Chondrocyte (in vitro differentiated cells): Measurements from ENCODE around the gene NEGR1. TPM values are rescaled to one million over a fixed set of nuclear protein-coding genes. Genes with fewer than 3 reads are reported as not detected.

Experiments
- DNase-seq: peaks from one replicate; pipeline ENCODE4 v3.0.0; 2021; ENCODE audit warnings: mixed read lengths, low spot score
- H3K27ac Mint-ChIP-seq: one replicate; pipeline ENCODE4 v1.8.0; 2021; ENCODE audit warnings: mild to moderate bottlenecking, moderate library complexity, mixed read lengths; ENCODE audit not compliant: unreplicated experiment
- H3K27me3 Mint-ChIP-seq: 2 replicates; pipeline ENCODE4 v1.8.0; 2021; ENCODE audit warnings: low read depth, mixed read lengths
- H3K36me3 Mint-ChIP-seq: 2 replicates; pipeline ENCODE4 v1.8.0; 2021; ENCODE audit warnings: low read depth, mixed read lengths
- H3K4me1 Mint-ChIP-seq: 2 replicates; pipeline ENCODE4 v1.8.0; 2021; ENCODE audit warnings: low read depth, mild to moderate bottlenecking, mixed read lengths
- H3K4me3 Mint-ChIP-seq: one replicate; pipeline ENCODE4 v1.8.0; 2021; ENCODE audit warnings: mild to moderate bottlenecking, moderate library complexity, mixed read lengths; ENCODE audit not compliant: unreplicated experiment
- H3K9me3 Mint-ChIP-seq: 2 replicates; pipeline ENCODE4 v1.8.0; 2021; ENCODE audit warnings: low read depth, mixed read lengths
- total RNA-seq: library from RNA; stranded (reverse); gene quantifications from 3 replicates; pipeline ENCODE4 v1.2.1, GENCODE V29; 2021
- TF ChIP-seq, protein P1 (sequence below): fragments of 200-600 bp; sonication (generic); IDR thresholded peaks from 2 replicates; pipeline ENCODE4 v1.5.0; 2021; ENCODE audit warnings: antibody characterized with exemption, mild to moderate bottlenecking, moderate library complexity

NEGR1 gene
- total RNA-seq, 1 donor from 2014 or later: 7.7 TPM

- Mint-ChIP-seq H3K9me3 (peaks cover 10% of the 10 kb centered on the region), H3K27me3 (no peaks in the 10 kb centered on the region), H3K36me3 (peaks cover 2% of the 10 kb centered on the region), H3K27ac (no peak overlapping the region), H3K4me3 (no peak overlapping the region), H3K4me1 (no peaks in the 10 kb centered on the region)
- TF ChIP-seq, protein P1, sequence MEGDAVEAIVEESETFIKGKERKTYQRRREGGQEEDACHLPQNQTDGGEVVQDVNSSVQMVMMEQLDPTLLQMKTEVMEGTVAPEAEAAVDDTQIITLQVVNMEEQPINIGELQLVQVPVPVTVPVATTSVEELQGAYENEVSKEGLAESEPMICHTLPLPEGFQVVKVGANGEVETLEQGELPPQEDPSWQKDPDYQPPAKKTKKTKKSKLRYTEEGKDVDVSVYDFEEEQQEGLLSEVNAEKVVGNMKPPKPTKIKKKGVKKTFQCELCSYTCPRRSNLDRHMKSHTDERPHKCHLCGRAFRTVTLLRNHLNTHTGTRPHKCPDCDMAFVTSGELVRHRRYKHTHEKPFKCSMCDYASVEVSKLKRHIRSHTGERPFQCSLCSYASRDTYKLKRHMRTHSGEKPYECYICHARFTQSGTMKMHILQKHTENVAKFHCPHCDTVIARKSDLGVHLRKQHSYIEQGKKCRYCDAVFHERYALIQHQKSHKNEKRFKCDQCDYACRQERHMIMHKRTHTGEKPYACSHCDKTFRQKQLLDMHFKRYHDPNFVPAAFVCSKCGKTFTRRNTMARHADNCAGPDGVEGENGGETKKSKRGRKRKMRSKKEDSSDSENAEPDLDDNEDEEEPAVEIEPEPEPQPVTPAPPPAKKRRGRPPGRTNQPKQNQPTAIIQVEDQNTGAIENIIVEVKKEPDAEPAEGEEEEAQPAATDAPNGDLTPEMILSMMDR: no peak
- DNase-seq: no peak
These were observed 538.5 kb downstream of the NEGR1 start for GRCh38 chr1:71743862-71744261.

- TF ChIP-seq, protein P1: no peak
- peaks cover 2% of the 10 kb centered on the region for H3K36me3 Mint-ChIP-seq
- no peak overlapping the region for H3K4me3 Mint-ChIP-seq
- H3K4me1 Mint-ChIP-seq: no peaks in the 10 kb centered on the region
- DNase-seq: no peak
- H3K27ac Mint-ChIP-seq: no peak overlapping the region
- peaks cover 10% of the 10 kb centered on the region for H3K9me3 Mint-ChIP-seq
- no peaks in the 10 kb centered on the region for H3K27me3 Mint-ChIP-seq
These were observed 543.4 kb downstream of the NEGR1 start for GRCh38 chr1:71738910-71739309.

GRCh38 chr1:71738256-71738655 lies 544.1 kb downstream of the NEGR1 start:
- H3K27me3 Mint-ChIP-seq: no peaks in the 10 kb centered on the region
- H3K27ac Mint-ChIP-seq: no peak overlapping the region
- no peak overlapping the region for H3K4me3 Mint-ChIP-seq
- H3K9me3 Mint-ChIP-seq: peaks cover 10% of the 10 kb centered on the region
- no peaks in the 10 kb centered on the region for H3K4me1 Mint-ChIP-seq
- H3K36me3 Mint-ChIP-seq: peaks cover 2% of the 10 kb centered on the region
- TF ChIP-seq, protein P1: no peak
- no peak for DNase-seq

DNA sequence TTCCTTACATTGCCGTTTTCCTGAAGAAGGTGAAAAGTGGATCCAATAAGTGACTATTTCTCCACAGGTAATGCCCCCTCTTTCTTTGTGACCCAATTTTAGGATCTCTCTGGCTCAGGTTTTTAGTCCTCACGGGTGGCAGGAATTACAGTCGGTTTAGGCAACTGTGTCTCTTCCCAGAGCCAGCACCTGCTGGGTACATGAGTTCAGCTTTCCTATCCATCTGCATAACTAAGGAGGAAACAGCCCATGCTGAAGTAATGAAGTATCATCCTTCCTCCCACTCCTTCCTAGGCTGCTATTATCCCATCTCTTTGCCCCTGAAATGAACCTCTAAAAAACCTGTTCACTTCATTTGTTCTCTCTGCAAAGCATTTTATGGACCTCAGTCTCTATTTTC lies 544.6 kb downstream of the NEGR1 start:
- TF ChIP-seq, protein P1: no peak
- Mint-ChIP-seq H3K36me3 (peaks cover 2% of the 10 kb centered on the region), H3K9me3 (peaks cover 7% of the 10 kb centered on the region), H3K4me3 (no peak overlapping the region), H3K27me3 (no peaks in the 10 kb centered on the region), H3K27ac (no peak overlapping the region), H3K4me1 (no peaks in the 10 kb centered on the region)
- DNase-seq: no peak

GRCh38 chr1:71733121-71733520 lies 549.2 kb downstream of the NEGR1 start:
- peaks cover under 1% of the 10 kb centered on the region for H3K4me1 Mint-ChIP-seq
- H3K4me3 Mint-ChIP-seq: no peak overlapping the region
- no peaks in the 10 kb centered on the region for H3K27me3 Mint-ChIP-seq
- no peak overlapping the region for H3K27ac Mint-ChIP-seq
- no peaks in the 10 kb centered on the region for H3K36me3 Mint-ChIP-seq
- no peaks in the 10 kb centered on the region for H3K9me3 Mint-ChIP-seq
- TF ChIP-seq, protein P1: no peak
- no peak for DNase-seq
